SU-DHL-6 (cell line): Measurements from ENCODE around the gene IL4R.

Experiments used
- H2AFZ ChIP-seq: fragments of 200-600 bp; sonication (generic); 2 replicates; pipeline ENCODE4 v1.6.1; 2014; ENCODE audit warnings: low read depth, mild to moderate bottlenecking, moderate library complexity, mixed read lengths, antibody characterized with exemption, low read length; ENCODE audit not compliant: severe bottlenecking
- H3F3A ChIP-seq: fragments of 200-600 bp; shearing (Covaris generic); 2 replicates; pipeline ENCODE4 v1.6.0; 2016; ENCODE audit warnings: antibody characterized with exemption, mild to moderate bottlenecking; ENCODE audit not compliant: insufficient read depth
- H3K27ac ChIP-seq: fragments of 200-600 bp; sonication (generic); 2 replicates; pipeline ENCODE4 v1.5.1; 2016; ENCODE audit warnings: low read depth, mild to moderate bottlenecking, low read length, moderate library complexity, mixed read lengths
- H3K27me3 ChIP-seq: fragments of 200-600 bp; sonication (generic), shearing (Covaris generic); 2 replicates; pipeline ENCODE4 v1.6.0; 2014; ENCODE audit warnings: mild to moderate bottlenecking, low read length
- H3K36me3 ChIP-seq: fragments of 200-600 bp; sonication (generic); 2 replicates; pipeline ENCODE4 v1.6.1; 2014; ENCODE audit warnings: mild to moderate bottlenecking, low read length, mixed read lengths
- H3K4me2 ChIP-seq: fragments of 300-600, 200-600 bp; shearing (Covaris generic), sonication (generic); 2 replicates; pipeline ENCODE4 v1.6.0; 2014; ENCODE audit warnings: low read length, low read depth, mild to moderate bottlenecking; ENCODE audit not compliant: poor library complexity, severe bottlenecking
- H3K4me3 ChIP-seq: fragments of 200-600 bp; sonication (generic); 2 replicates; pipeline ENCODE4 v1.5.1; 2014; ENCODE audit warnings: antibody characterized with exemption, low read length, mild to moderate bottlenecking, mixed read lengths; ENCODE audit not compliant: insufficient read depth, poor library complexity, severe bottlenecking
- H3K79me2 ChIP-seq: fragments of 200-600 bp; sonication (generic); 2 replicates; pipeline ENCODE4 v1.6.1; 2014; ENCODE audit warnings: mild to moderate bottlenecking, low read length, moderate library complexity; ENCODE audit not compliant: insufficient read depth
- H3K9ac ChIP-seq: fragments of 200-600 bp; sonication (generic); 2 replicates; pipeline ENCODE4 v1.7.0; 2014; ENCODE audit warnings: mild to moderate bottlenecking, low read length
- H3K9me2 ChIP-seq: fragments of 200-600 bp; sonication (generic); replicated peaks from 2 replicates; pipeline ENCODE4 v1.6.1; 2014; ENCODE audit warnings: low read length; ENCODE audit not compliant: insufficient read depth
- H3K9me3 ChIP-seq: fragments of 200-600 bp; sonication (generic); 2 replicates; pipeline ENCODE4 v1.6.1; 2014; ENCODE audit warnings: low read length, mixed read lengths; ENCODE audit not compliant: insufficient read depth
- H4K20me1 ChIP-seq: fragments of 200-600 bp; sonication (generic); 2 replicates; pipeline ENCODE4 v1.6.1; 2014; ENCODE audit warnings: low read depth, mild to moderate bottlenecking, antibody characterized with exemption, low read length, moderate library complexity, mixed read lengths
- CTCF ChIP-seq: fragments of 200-600 bp; sonication (generic); IDR thresholded peaks from one replicate; pipeline ENCODE4 v1.5.1; 2017; ENCODE audit warnings: antibody characterized with exemption, mild to moderate bottlenecking, low read length, moderate library complexity; ENCODE audit not compliant: insufficient read depth, poor library complexity, severe bottlenecking
- EZH2phosphoT487 ChIP-seq: fragments of 200-600 bp; sonication (generic), shearing (Covaris generic); conservative IDR thresholded peaks from 2 replicates; pipeline ENCODE4 v1.6.1; 2018; ENCODE audit warnings: mild to moderate bottlenecking, antibody characterized with exemption, low read length, moderate library complexity, mixed read lengths

Gene IL4R

GRCh38 chr16:27386674-27387073 is 72.9 kb downstream of the IL4R start:
- Histone ChIP-seq H3K9ac (no peak overlapping the region), H3K9me2 (no peaks in the 10 kb centered on the region), H3K27ac (no peak overlapping the region), H3K27me3 (no peaks in the 10 kb centered on the region), H3F3A (no peaks in the 10 kb centered on the region), H2AFZ (no peak overlapping the region), H3K4me3 (no peak overlapping the region), H3K4me2 (no peak overlapping the region), H3K36me3 (no peaks in the 10 kb centered on the region), H4K20me1 (no peaks in the 10 kb centered on the region), H3K9me3 (no peaks in the 10 kb centered on the region), H3K79me2 (no peaks in the 10 kb centered on the region)
- TF ChIP-seq CTCF (no peak), EZH2phosphoT487 (no peak)

- H3K9me2 ChIP-seq, result no peaks in the 10 kb centered on the region
- no peaks in the 10 kb centered on the region for H3K27me3 ChIP-seq
These were observed 74.0 kb downstream of the IL4R start for GRCh38 chr16:27387724-27388123.

GRCh38 chr16:27389272-27389961 is 75.6 kb downstream of the IL4R start:
- H4K20me1 ChIP-seq, result no peaks in the 10 kb centered on the region
- H3K79me2 ChIP-seq, result no peaks in the 10 kb centered on the region
- H3F3A ChIP-seq, result no peaks in the 10 kb centered on the region
- H3K4me3 ChIP-seq, result no peak overlapping the region
- H3K9me3 ChIP-seq, result no peaks in the 10 kb centered on the region
- no peak overlapping the region for H3K27ac ChIP-seq
- no peaks in the 10 kb centered on the region for H3K27me3 ChIP-seq
- no peaks in the 10 kb centered on the region for H3K9me2 ChIP-seq
- H3K36me3 ChIP-seq, result no peaks in the 10 kb centered on the region
- H3K9ac ChIP-seq, result no peak overlapping the region
- H3K4me2 ChIP-seq, result no peak overlapping the region
- no peak overlapping the region for H2AFZ ChIP-seq
- no peak for TF ChIP-seq CTCF
- no peak for TF ChIP-seq EZH2phosphoT487

More at GRCh38 chr16:27387724-27388123, 74.0 kb downstream of the IL4R start:
- Histone ChIP-seq H3K27ac (no peak overlapping the region), H3K36me3 (no peaks in the 10 kb centered on the region), H2AFZ (no peak overlapping the region), H4K20me1 (no peaks in the 10 kb centered on the region), H3K79me2 (no peaks in the 10 kb centered on the region), H3K4me2 (no peak overlapping the region), H3K9ac (no peak overlapping the region), H3F3A (no peaks in the 10 kb centered on the region), H3K4me3 (no peak overlapping the region), H3K9me3 (no peaks in the 10 kb centered on the region)
- no peak for TF ChIP-seq EZH2phosphoT487
- no peak for TF ChIP-seq CTCF
